Hepatocyte (in vitro differentiated cells): ENCODE measurements around the gene FBXO42. TPM values are rescaled to one million over a fixed set of nuclear protein-coding genes. Genes with fewer than 3 reads are reported as not detected.

ENCODE experiments used
- DNase-seq: peaks from one replicate; pipeline ENCODE4 v3.0.0-alpha.2; 2016; ENCODE audit warnings: low spot score
- H2AFZ ChIP-seq: fragments of 200-600 bp; sonication (generic); 2 replicates; pipeline ENCODE4 v1.6.0; 2016; ENCODE audit warnings: antibody characterized with exemption, mild to moderate bottlenecking
- H3K27ac ChIP-seq: fragments of 200-600 bp; sonication (generic); 2 replicates; pipeline ENCODE4 v1.5.1; 2016; ENCODE audit warnings: mild to moderate bottlenecking
- H3K27me3 ChIP-seq: fragments of 200-600 bp; sonication (generic); 2 replicates; pipeline ENCODE4 v1.6.1; 2016
- H3K36me3 ChIP-seq: fragments of 200-600 bp; sonication (generic); replicated peaks from 2 replicates; pipeline ENCODE4 v1.5.1; 2016; ENCODE audit warnings: low read depth; ENCODE audit not compliant: insufficient read depth
- H3K4me1 ChIP-seq: fragments of 200-600 bp; sonication (generic); 2 replicates; pipeline ENCODE4 v1.5.1; 2016; ENCODE audit warnings: mild to moderate bottlenecking, moderate library complexity; ENCODE audit not compliant: insufficient read depth
- H3K4me2 ChIP-seq: fragments of 200-600 bp; sonication (generic); 2 replicates; pipeline ENCODE4 v1.6.0; 2016
- H3K4me3 ChIP-seq: fragments of 200-600 bp; sonication (generic); 2 replicates; pipeline ENCODE4 v1.5.1; 2016; ENCODE audit warnings: mild to moderate bottlenecking
- H3K79me2 ChIP-seq: fragments of 200-600 bp; sonication (generic); 2 replicates; pipeline ENCODE4 v1.6.0; 2017; ENCODE audit warnings: mild to moderate bottlenecking
- H3K9me2 ChIP-seq: fragments of 200-600 bp; sonication (generic); replicated peaks from 2 replicates; pipeline ENCODE4 v1.6.0; 2017; ENCODE audit warnings: mild to moderate bottlenecking; ENCODE audit not compliant: insufficient read depth
- H3K9me3 ChIP-seq: fragments of 200-600 bp; sonication (generic); 2 replicates; pipeline ENCODE4 v1.5.1; 2016; ENCODE audit warnings: low read depth, mild to moderate bottlenecking
- H4K20me1 ChIP-seq: fragments of 200-600 bp; sonication (generic); 2 replicates; pipeline ENCODE4 v1.6.0; 2016; ENCODE audit warnings: mild to moderate bottlenecking; ENCODE audit not compliant: insufficient read depth, poor library complexity, severe bottlenecking
- CTCF ChIP-seq: fragments of 200-600 bp; sonication (generic); IDR thresholded peaks from 2 replicates; pipeline ENCODE4 v1.5.1; 2016; ENCODE audit warnings: antibody characterized with exemption, mild to moderate bottlenecking; ENCODE audit not compliant: poor library complexity
- EZH2 ChIP-seq: fragments of 200-600 bp; sonication (generic); IDR thresholded peaks from 2 replicates; pipeline ENCODE4 v1.6.1; 2016; ENCODE audit warnings: antibody characterized with exemption, mild to moderate bottlenecking, borderline replicate concordance
- EZH2phosphoT487 ChIP-seq: fragments of 200-600 bp; sonication (generic); IDR thresholded peaks from one replicate; pipeline ENCODE4 v1.6.1; 2018; ENCODE audit warnings: antibody characterized with exemption, mild to moderate bottlenecking, low read depth, moderate library complexity; ENCODE audit not compliant: unreplicated experiment, severe bottlenecking
- WGBS: methylation state at CpG from one replicate; pipeline ENCODE4 v1.1.6; 2016; ENCODE audit warnings: low lambda C conversion rate; ENCODE audit errors: missing lambda C conversion rate; 5-methylcytosine and 5-hydroxymethylcytosine counted together
- polyA plus RNA-seq: library from polyadenylated mRNA; unstranded; fragments of >200 nt; fragmentation: Nextera tagmentation; extraction: Ambion mirVana; gene quantifications from 2 replicates; pipeline ENCODE4 v1.2.1, GENCODE V29; 2016
- total RNA-seq: library from RNA; depleted of rRNA; stranded (reverse); fragments of >200 nt; gene quantifications from 2 replicates; pipeline ENCODE4 v1.2.3, GENCODE V29; 2014

Gene FBXO42
- total and polyA plus RNA-seq, 2 experiments from 2014 or later, result 19.5 to 21.1 TPM

- 85% methylated on average over 12 of the region's 13 CpGs for whole genome bisulfite sequencing
- Histone ChIP-seq H4K20me1 (no peaks in the 10 kb centered on the region), H3K9me2 (no peaks in the 10 kb centered on the region), H2AFZ (no peak overlapping the region), H3K4me2 (no peak overlapping the region), H3K9me3 (no peaks in the 10 kb centered on the region), H3K4me3 (no peak overlapping the region), H3K79me2 (peaks cover 18% of the 10 kb centered on the region), H3K27ac (no peak overlapping the region), H3K36me3 (no peaks in the 10 kb centered on the region), H3K4me1 (peaks cover 29% of the 10 kb centered on the region), H3K27me3 (no peaks in the 10 kb centered on the region)
- TF ChIP-seq EZH2phosphoT487 (no peak), CTCF (no peak), EZH2 (no peak)
- DNase-seq, result peak; percentile 19
Measured at GRCh38 chr1:16208270-16208987, 143.9 kb downstream of the FBXO42 start.

DNA sequence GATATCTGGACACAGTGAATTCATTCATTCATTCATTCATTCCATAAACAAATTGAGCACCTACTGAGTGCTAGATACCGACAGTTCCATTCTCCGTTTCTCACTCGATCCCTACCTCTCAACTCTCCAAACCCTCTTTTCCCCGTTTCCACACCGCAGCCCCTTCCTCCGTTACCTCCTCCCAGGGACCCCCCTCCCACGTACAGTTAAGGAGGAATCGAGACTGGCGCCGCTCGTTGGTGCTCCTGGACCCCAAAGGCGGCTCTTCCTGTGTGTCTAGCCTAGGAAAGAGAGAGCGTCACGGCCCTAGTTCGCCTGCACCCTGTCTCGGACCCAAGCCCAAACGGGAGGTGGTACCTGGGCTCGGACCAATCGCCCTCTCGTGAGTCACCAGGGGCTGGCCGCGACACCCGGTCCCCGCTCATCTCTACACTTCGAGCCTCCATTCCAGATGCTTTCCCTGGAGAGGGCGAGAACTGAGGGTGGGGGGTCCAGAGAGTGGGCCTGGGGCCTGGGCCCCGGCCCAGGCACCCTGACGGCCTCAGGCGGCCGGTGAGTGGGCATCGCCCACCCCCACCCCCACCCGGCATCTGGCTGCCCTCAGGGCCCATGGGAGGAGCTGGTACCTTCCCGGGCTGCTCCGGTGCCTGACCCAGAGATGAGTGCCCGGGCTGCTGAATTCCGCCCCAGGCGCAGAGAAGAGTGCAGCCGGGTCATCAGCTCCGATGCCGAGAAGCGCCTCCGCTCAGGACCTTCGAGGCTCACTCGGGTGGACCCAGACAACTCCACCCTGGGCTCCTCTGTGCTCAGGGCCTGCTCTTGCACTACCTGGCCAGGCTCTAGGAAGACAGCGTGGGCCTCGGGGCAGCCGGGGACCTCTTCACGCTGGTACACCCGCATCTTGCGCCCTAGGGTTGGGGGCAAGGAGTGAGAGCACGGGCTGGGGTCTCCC, 144.7 kb downstream of the FBXO42 start:
- Histone ChIP-seq H3K4me3 (peak overlapping the region; percentile 16), H3K9me2 (no peaks in the 10 kb centered on the region), H3K27ac (peak overlapping the region; percentile 92)

More for the DNA sequence above, 144.7 kb downstream of the FBXO42 start:
- Histone ChIP-seq H3K4me2 (peak overlapping the region; percentile 81), H2AFZ (peak overlapping the region; percentile 66), H3K36me3 (no peaks in the 10 kb centered on the region), H3K79me2 (peaks cover 18% of the 10 kb centered on the region), H3K27me3 (no peaks in the 10 kb centered on the region), H3K4me1 (peaks cover 26% of the 10 kb centered on the region), H3K9me3 (no peaks in the 10 kb centered on the region), H4K20me1 (no peaks in the 10 kb centered on the region)
- 66% methylated on average over 41 of the region's 51 CpGs for whole genome bisulfite sequencing
- no peak for TF ChIP-seq EZH2phosphoT487
- no peak for TF ChIP-seq CTCF
- TF ChIP-seq EZH2, result no peak
- DNase-seq, result peak; percentile 21
